CD4-positive, alpha-beta T cell treated with Interleukin-21 for 1 hour (primary cell): Measurements from ENCODE around the gene CNOT11.
A peak's percentile ranks its signal among the peaks of the same experiment; 100 is the strongest.

ENCODE experiments used
- DNase-seq: peaks from one replicate; pipeline ENCODE4 v3.0.0-alpha.2; 2020

The CNOT11 gene

GRCh38 chr2:101282980-101283379, 30.3 kb downstream of the CNOT11 start:
- no peak for DNase-seq

GRCh38 chr2:101286684-101287083, 34.0 kb downstream of the CNOT11 start:
- DNase-seq: no peak

GRCh38 chr2:101287303-101287702, 34.6 kb downstream of the CNOT11 start:
- DNase-seq: no peak

GRCh38 chr2:101290711-101291110, 38.0 kb downstream of the CNOT11 start:
- no peak for DNase-seq

GRCh38 chr2:101291973-101292372, 39.3 kb downstream of the CNOT11 start:
- DNase-seq: no peak

- no peak for DNase-seq
Observed at GRCh38 chr2:101293544-101293943, 40.9 kb downstream of the CNOT11 start.

GRCh38 chr2:101294861-101295260, 42.2 kb downstream of the CNOT11 start:
- DNase-seq: no peak

GRCh38 chr2:101295895-101296294, 43.2 kb downstream of the CNOT11 start:
- no peak for DNase-seq

GRCh38 chr2:101296371-101296770, 43.7 kb downstream of the CNOT11 start:
- no peak for DNase-seq

- no peak for DNase-seq
Observed at GRCh38 chr2:101297383-101297782, 44.7 kb downstream of the CNOT11 start.

- no peak for DNase-seq
Observed at GRCh38 chr2:101299604-101300003, 46.9 kb downstream of the CNOT11 start.

GRCh38 chr2:101300164-101300563, 47.5 kb downstream of the CNOT11 start:
- no peak for DNase-seq

- no peak for DNase-seq
Observed at GRCh38 chr2:101300836-101301235, 48.1 kb downstream of the CNOT11 start.

- DNase-seq: no peak
Observed at GRCh38 chr2:101302016-101302415, 49.3 kb downstream of the CNOT11 start.

- DNase-seq: no peak
Observed at GRCh38 chr2:101303688-101304087, 51.0 kb downstream of the CNOT11 start.

GRCh38 chr2:101305035-101305434, 52.3 kb downstream of the CNOT11 start:
- DNase-seq: no peak

GRCh38 chr2:101305492-101306078, 52.9 kb downstream of the CNOT11 start:
- no peak for DNase-seq

- no peak for DNase-seq
Observed at GRCh38 chr2:101306410-101306809, 53.7 kb downstream of the CNOT11 start.

GRCh38 chr2:101307503-101307902, 54.8 kb downstream of the CNOT11 start:
- no peak for DNase-seq

GRCh38 chr2:101307950-101308431, 55.3 kb downstream of the CNOT11 start:
- DNase-seq: peak; percentile 33

GRCh38 chr2:101308432-101309210, 55.9 kb downstream of the CNOT11 start, which contains the start of gene RNF149:
Gene RNF149, minus strand, starts transcription at chr2:101308701. Its CDS starts 113 bp downstream, at chr2:101308588.
- DNase-seq: peak; percentile 92

- DNase-seq: no peak
Observed at GRCh38 chr2:101310090-101310833, 57.6 kb downstream of the CNOT11 start.

- peak; percentile 65 for DNase-seq
Observed at GRCh38 chr2:101310834-101311695, 58.4 kb downstream of the CNOT11 start.
